ENCODE measurements around the gene FRY.

Gene FRY

GRCh38 chr13:32098272-32098671 is 66.7 kb downstream of the FRY start:
- Histone ChIP-seq H3K79me2 (ENCODE audit: insufficient read depth, low read length) (no peaks in the 10 kb centered on the region), H4K20me1 (ENCODE audit: insufficient read depth, low read length, poor library complexity, severe bottlenecking) (no peaks in the 10 kb centered on the region), H3K4me1 (ENCODE audit: insufficient read depth, low read length, poor library complexity, severe bottlenecking) (peaks cover 8% of the 10 kb centered on the region), H3K36me3 (ENCODE audit: insufficient read depth, low read length) (no peaks in the 10 kb centered on the region), H3K9me2 (replicated peaks; ENCODE audit: low read depth, low read length) (no peaks in the 10 kb centered on the region), H3K27me3 (ENCODE audit: insufficient read depth, low read length, poor library complexity, severe bottlenecking) (no peaks in the 10 kb centered on the region), H3K9ac (ENCODE audit: low read depth, low read length, poor library complexity, severe bottlenecking) (no peak overlapping the region), H3K4me2 (ENCODE audit: low read depth, low read length, poor library complexity, severe bottlenecking) (no peak overlapping the region), H2AFZ (ENCODE audit: low read length) (no peak overlapping the region), H3F3A (ENCODE audit: low read depth) (no peaks in the 10 kb centered on the region), H3K4me3 (ENCODE audit: low read length, poor library complexity, severe bottlenecking) (no peak overlapping the region), H3K9me3 (ENCODE audit: insufficient read depth, low read depth, low read length) (no peaks in the 10 kb centered on the region)
- TF ChIP-seq CTCF (conservative IDR thresholded peaks at IDR 0.05; ENCODE audit: low read length) (no peak), EZH2phosphoT487 (IDR thresholded peaks at IDR 0.05; ENCODE audit: borderline replicate concordance) (no peak)

GRCh38 chr13:32105653-32106313 is 74.2 kb downstream of the FRY start:
- Histone ChIP-seq H3F3A (ENCODE audit: low read depth) (no peaks in the 10 kb centered on the region), H3K27me3 (ENCODE audit: insufficient read depth, low read length, poor library complexity, severe bottlenecking) (no peaks in the 10 kb centered on the region), H3K4me3 (ENCODE audit: low read length, poor library complexity, severe bottlenecking) (no peak overlapping the region), H3K36me3 (ENCODE audit: insufficient read depth, low read length) (no peaks in the 10 kb centered on the region), H2AFZ (ENCODE audit: low read length) (no peak overlapping the region), H3K79me2 (ENCODE audit: insufficient read depth, low read length) (no peaks in the 10 kb centered on the region), H3K4me1 (ENCODE audit: insufficient read depth, low read length, poor library complexity, severe bottlenecking) (peaks cover 11% of the 10 kb centered on the region), H3K9me2 (replicated peaks; ENCODE audit: low read depth, low read length) (no peaks in the 10 kb centered on the region), H3K9ac (ENCODE audit: low read depth, low read length, poor library complexity, severe bottlenecking) (no peak overlapping the region), H4K20me1 (ENCODE audit: insufficient read depth, low read length, poor library complexity, severe bottlenecking) (no peaks in the 10 kb centered on the region), H3K9me3 (ENCODE audit: insufficient read depth, low read depth, low read length) (no peaks in the 10 kb centered on the region), H3K4me2 (ENCODE audit: low read depth, low read length, poor library complexity, severe bottlenecking) (no peak overlapping the region)
- no peak for TF ChIP-seq EZH2phosphoT487 (IDR thresholded peaks at IDR 0.05; ENCODE audit: borderline replicate concordance)
- no peak for TF ChIP-seq CTCF (conservative IDR thresholded peaks at IDR 0.05; ENCODE audit: low read length)

GRCh38 chr13:32107474-32107873 is 75.9 kb downstream of the FRY start:
- no peaks in the 10 kb centered on the region for H3K27me3 ChIP-seq (ENCODE audit: insufficient read depth, low read length, poor library complexity, severe bottlenecking)
- H3K4me1 ChIP-seq (ENCODE audit: insufficient read depth, low read length, poor library complexity, severe bottlenecking) = peaks cover 10% of the 10 kb centered on the region
- H3K79me2 ChIP-seq (ENCODE audit: insufficient read depth, low read length) = no peaks in the 10 kb centered on the region
- no peak overlapping the region for H3K4me2 ChIP-seq (ENCODE audit: low read depth, low read length, poor library complexity, severe bottlenecking)
- TF ChIP-seq CTCF (conservative IDR thresholded peaks at IDR 0.05; ENCODE audit: low read length) = no peak
- no peak for TF ChIP-seq EZH2phosphoT487 (IDR thresholded peaks at IDR 0.05; ENCODE audit: borderline replicate concordance)
- H3K36me3 ChIP-seq (ENCODE audit: insufficient read depth, low read length) = no peaks in the 10 kb centered on the region
- H3K9ac ChIP-seq (ENCODE audit: low read depth, low read length, poor library complexity, severe bottlenecking) = no peak overlapping the region
- no peaks in the 10 kb centered on the region for H3K9me3 ChIP-seq (ENCODE audit: insufficient read depth, low read depth, low read length)
- H4K20me1 ChIP-seq (ENCODE audit: insufficient read depth, low read length, poor library complexity, severe bottlenecking) = no peaks in the 10 kb centered on the region
- H2AFZ ChIP-seq (ENCODE audit: low read length) = no peak overlapping the region
- no peaks in the 10 kb centered on the region for H3F3A ChIP-seq (ENCODE audit: low read depth)
- no peak overlapping the region for H3K4me3 ChIP-seq (ENCODE audit: low read length, poor library complexity, severe bottlenecking)
- no peaks in the 10 kb centered on the region for H3K9me2 ChIP-seq (replicated peaks; ENCODE audit: low read depth, low read length)
